ENCODE measurements around the gene C19orf47.

GRCh38 chr19:40312533-40312932 lies 35.7 kb downstream of the C19orf47 start:
- TF ChIP-seq CTCF (IDR thresholded peaks at IDR 0.05; ENCODE audit: extremely low read depth in 1 of 2, insufficient read depth in 1 of 2, low read depth in 1 of 2, low read length in 2 of 2) (no peak), POLR2A (IDR thresholded peaks at IDR 0.05; ENCODE audit: low read depth, low read length) (no peak), EZH2 (IDR thresholded peaks at IDR 0.05; ENCODE audit: borderline replicate concordance, low read depth, low read length, severe bottlenecking) (no peak), MAX (IDR thresholded peaks at IDR 0.05; ENCODE audit: insufficient read depth, insufficient read length) (no peak), POLR2AphosphoS5 (IDR thresholded peaks at IDR 0.05; ENCODE audit: insufficient read depth, low read depth, low read length) (no peak), JUN (IDR thresholded peaks at IDR 0.05; ENCODE audit: borderline replicate concordance, insufficient read depth, insufficient read length, low read depth) (no peak), GATA2 (IDR thresholded peaks at IDR 0.05; ENCODE audit: insufficient read depth, insufficient read length, low read depth, low read length) (no peak), MYC (IDR thresholded peaks at IDR 0.05; ENCODE audit: low read depth, low read length) (no peak), FOS (IDR thresholded peaks at IDR 0.05; ENCODE audit: borderline replicate concordance, insufficient read depth, low read length) (no peak)

Data from endothelial cell of umbilical vein (primary cell).